SK-N-SH (cell line): Measurements from ENCODE around the gene CACNA1F. TPM values are rescaled to one million over a fixed set of nuclear protein-coding genes. Genes with fewer than 3 reads are reported as not detected.
A peak's percentile ranks its signal among the peaks of the same experiment; 100 is the strongest.

Experiments
- CTCF ChIA-PET: fragments of 300-600, 350-600 bp; formaldehyde crosslinking; extraction: SDS; loops from one replicate; lab custom pipeline; 2021; lab: Yijun Ruan, JAX
- POLR2A ChIA-PET: fragments of 350-600 bp; sonication (Branson Sonifier 250); formaldehyde crosslinking; extraction: SDS; loops from one replicate; lab custom pipeline; 2020; ENCODE audit warnings: antibody characterized with exemption, inconsistent platforms; lab: Yijun Ruan, JAX
- DNase-seq: peaks from one replicate; pipeline ENCODE4 v3.0.0; 2012
- H2AFZ ChIP-seq: fragments of 200-600 bp; sonication (generic); 2 replicates; pipeline ENCODE4 v1.8.1; 2016; ENCODE audit warnings: antibody characterized with exemption, mild to moderate bottlenecking, low read depth
- H3F3A ChIP-seq: fragments of 200-600 bp; sonication (generic); replicated peaks from 2 replicates; pipeline ENCODE3; 2016; ENCODE audit warnings: antibody characterized with exemption, mild to moderate bottlenecking; ENCODE audit not compliant: insufficient read depth
- H3K27ac ChIP-seq, 2 experiments: fragments of 200-500 bp in 1 of 2; fragments of 200-600 bp in 1 of 2; sonication (Bioruptor generic) in 1 of 2; sonication (generic), shearing (Covaris generic) in 1 of 2; 2 replicates each; pipeline versions ENCODE4 v1.5.1 to v1.6.1; 2014 to 2016; ENCODE audit warnings: low read depth in 2 of 2, inconsistent platforms in 1 of 2, low read length in 1 of 2, mild to moderate bottlenecking in 1 of 2, mixed read lengths in 1 of 2
- H3K27me3 ChIP-seq: fragments of 200-600 bp; sonication (generic), shearing (Covaris generic); 2 replicates; pipeline ENCODE4 v1.6.1; 2016; ENCODE audit warnings: mixed run types; ENCODE audit not compliant: insufficient read depth
- H3K36me3 ChIP-seq, 2 experiments: fragments of 200-500 bp in 1 of 2; fragments of 200-600 bp in 1 of 2; sonication (Bioruptor generic) in 1 of 2; sonication (generic) in 1 of 2; replicated peaks in 1 of 2; 2 replicates each; pipeline versions ENCODE3 to v1.5.1; 2014 to 2016; ENCODE audit warnings: low read length in 1 of 2, mild to moderate bottlenecking in 1 of 2; ENCODE audit not compliant: insufficient read depth in 2 of 2, control insufficient read depth in 1 of 2
- H3K4me1 ChIP-seq, 2 experiments: fragments of 200-500 bp in 1 of 2; fragments of 200-600 bp in 1 of 2; sonication (Bioruptor generic) in 1 of 2; sonication (generic), shearing (Covaris generic) in 1 of 2; 2 replicates each; pipeline versions ENCODE4 v1.5.1 to v1.6.1; 2014 to 2016; ENCODE audit warnings: low read depth in 1 of 2, low read length in 1 of 2, mixed run types in 1 of 2; ENCODE audit not compliant: insufficient read depth in 2 of 2, control insufficient read depth in 1 of 2
- H3K4me2 ChIP-seq: fragments of 200-600 bp; sonication (generic), shearing (Covaris generic); 2 replicates; pipeline ENCODE4 v1.6.1; 2017; ENCODE audit warnings: mixed run types
- H3K4me3 ChIP-seq, 2 experiments: fragments of 200-500 bp in 1 of 2; fragments of 200-600 bp in 1 of 2; sonication (Bioruptor generic) in 1 of 2; sonication (generic), shearing (Covaris generic) in 1 of 2; 2 replicates each; pipeline versions ENCODE4 v1.5.1 to v1.8.1; 2014 to 2016; ENCODE audit warnings: low read depth in 2 of 2, inconsistent platforms in 1 of 2, low read length in 1 of 2, mild to moderate bottlenecking in 1 of 2, mixed read lengths in 1 of 2, moderate library complexity in 1 of 2
- H3K79me2 ChIP-seq: fragments of 200-600 bp; sonication (generic); 2 replicates; pipeline ENCODE4 v1.8.1; 2017; ENCODE audit warnings: mild to moderate bottlenecking; ENCODE audit not compliant: insufficient read depth
- H3K9ac ChIP-seq: fragments of 200-600 bp; sonication (generic); 2 replicates; pipeline ENCODE4 v1.6.1; 2017; ENCODE audit warnings: mixed run types
- H3K9me2 ChIP-seq: fragments of 200-600 bp; sonication (generic); 2 replicates; pipeline ENCODE4 v1.6.1; 2017; ENCODE audit warnings: mixed run types
- H3K9me3 ChIP-seq: fragments of 200-600 bp; sonication (generic); 2 replicates; pipeline ENCODE4 v1.6.1; 2017; ENCODE audit warnings: mixed run types, mild to moderate bottlenecking, moderate library complexity
- H4K20me1 ChIP-seq: fragments of 200-600 bp; sonication (generic); 2 replicates; pipeline ENCODE4 v1.6.1; 2017; ENCODE audit warnings: mild to moderate bottlenecking, mixed run types; ENCODE audit not compliant: insufficient read depth
- ELF1 ChIP-seq: IDR thresholded peaks from 2 replicates; pipeline ENCODE4 v1.4.0; 2012
- EP300 ChIP-seq, 2 experiments: IDR thresholded peaks; 2 replicates each; pipeline versions ENCODE4 v1.4.0 to v1.6.1; 2012; ENCODE audit warnings: borderline replicate concordance in 1 of 2, low read depth in 1 of 2, low read length in 1 of 2
- EZH2phosphoT487 ChIP-seq: fragments of 200-600 bp; sonication (generic); IDR thresholded peaks from 2 replicates; pipeline ENCODE4 v1.6.1; 2017; ENCODE audit warnings: low read depth, mixed run types, mild to moderate bottlenecking, antibody characterized with exemption, moderate library complexity, borderline replicate concordance
- FOSL2 ChIP-seq: IDR thresholded peaks from 2 replicates; pipeline ENCODE4 v1.4.0; 2012; ENCODE audit warnings: low read depth, mild to moderate bottlenecking, moderate library complexity, borderline replicate concordance
- FOXJ3 ChIP-seq: sonication (generic); formaldehyde crosslinking; IDR thresholded peaks from 2 replicates; pipeline ENCODE4 v1.5.1; 2020; ENCODE audit warnings: mild to moderate bottlenecking, missing genetic modification reagents
- IRF3 ChIP-seq: fragments of 150-350 bp; IDR thresholded peaks from 2 replicates; pipeline ENCODE4 v1.6.1; 2016; ENCODE audit warnings: mild to moderate bottlenecking, low read depth, low read length
- JUND ChIP-seq: IDR thresholded peaks from 2 replicates; pipeline ENCODE4 v1.4.0; 2012
- MAX ChIP-seq: IDR thresholded peaks from 2 replicates; pipeline ENCODE4 v1.4.0; 2012; ENCODE audit warnings: low read depth
- MEF2A ChIP-seq: IDR thresholded peaks from 2 replicates; pipeline ENCODE4 v1.4.0; 2012; ENCODE audit warnings: low read depth, borderline replicate concordance
- MXI1 ChIP-seq: IDR thresholded peaks from 2 replicates; pipeline ENCODE4 v1.6.1; 2012; ENCODE audit warnings: mild to moderate bottlenecking, low read depth, low read length, improper control_type of control experiment
- NFIC ChIP-seq: IDR thresholded peaks from 2 replicates; pipeline ENCODE4 v1.4.0; 2012; ENCODE audit warnings: borderline replicate concordance
- RAD21 ChIP-seq: IDR thresholded peaks from 2 replicates; pipeline ENCODE4 v1.6.1; 2012; ENCODE audit warnings: mild to moderate bottlenecking, low read length
- RFX5 ChIP-seq: IDR thresholded peaks from 2 replicates; pipeline ENCODE4 v1.6.1; 2012; ENCODE audit warnings: mild to moderate bottlenecking, improper control_type of control experiment, low read length
- SIN3A ChIP-seq: IDR thresholded peaks from 2 replicates; pipeline ENCODE4 v1.6.1; 2012; ENCODE audit warnings: low read depth, mild to moderate bottlenecking, low read length, moderate library complexity, borderline replicate concordance
- SMC3 ChIP-seq: IDR thresholded peaks from 2 replicates; pipeline ENCODE4 v1.6.1; 2012; ENCODE audit warnings: low read depth, low read length, improper control_type of control experiment
- TEAD4 ChIP-seq: IDR thresholded peaks from 2 replicates; pipeline ENCODE4 v1.4.0; 2012; ENCODE audit warnings: mild to moderate bottlenecking, borderline replicate concordance; ENCODE audit not compliant: insufficient read depth
- YY1 ChIP-seq: IDR thresholded peaks from 2 replicates; pipeline ENCODE4 v1.4.0; 2012; ENCODE audit warnings: low read depth, mild to moderate bottlenecking
- WGBS: methylation state at CpG from one replicate; pipeline ENCODE4 v1.1.6; 2017; ENCODE audit warnings: low lambda C conversion rate; 5-methylcytosine and 5-hydroxymethylcytosine counted together
- polyA plus RNA-seq, 3 experiments: library from polyadenylated mRNA; depleted of rRNA; stranded (reverse); fragments of >200 nt; gene quantifications; 2 replicates each; pipeline ENCODE4 v1.2.3, GENCODE V29; 2012
- TF ChIP-seq, protein P1 (sequence below): IDR thresholded peaks from 2 replicates; pipeline ENCODE4 v1.6.1; 2012; ENCODE audit warnings: mild to moderate bottlenecking, low read depth, low read length, moderate library complexity

The CACNA1F gene
- polyA plus RNA-seq, 1 of the 3 experiments (the other 2 are of a cell fraction) = not detected

DNA sequence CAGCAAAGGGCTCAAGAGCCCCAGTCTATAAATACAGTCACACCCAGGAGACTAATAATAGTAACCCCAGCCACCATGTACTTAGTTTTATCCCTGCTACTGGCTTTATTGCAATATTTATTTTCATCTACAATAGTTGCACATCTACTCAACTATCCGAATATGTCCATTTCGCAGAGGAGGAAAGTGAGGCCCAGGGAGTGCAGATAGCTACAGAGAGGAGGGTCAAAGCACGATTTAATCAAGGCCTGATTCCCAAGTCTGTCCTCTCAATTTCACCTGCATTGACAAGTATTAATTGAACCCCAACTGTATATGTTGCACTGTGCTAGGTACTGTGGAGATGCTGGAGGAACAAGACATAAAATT, 65.4 kb downstream of the CACNA1F start:
- Histone ChIP-seq H3K4me2 (peak overlapping the region; percentile 69), H3K9me2 (no peaks in the 10 kb centered on the region), H3K4me1 (peaks cover 4 to 11% of the 10 kb centered on the region in 2 experiments; a peak in 1 of 4 replicates), H3K79me2 (peaks cover 9% of the 10 kb centered on the region; the same call in 1 of the 2 replicates), H3K4me3 (no peak overlapping the region; a peak in 1 of 4 replicates), H4K20me1 (no peaks in the 10 kb centered on the region), H3K9ac (no peak overlapping the region), H3K36me3 (no peaks in the 10 kb centered on the region), H2AFZ (no peak overlapping the region; the same call in 1 of the 2 replicates), H3K9me3 (no peaks in the 10 kb centered on the region), H3K27me3 (no peaks in the 10 kb centered on the region; the same call in 1 of the 2 replicates), H3F3A (peaks cover 9% of the 10 kb centered on the region), H3K27ac (peak overlapping the region in 1 of 2 experiments; percentile 75; a peak in 2 of 4 replicates)
- 67% methylated on average over 3 of the region's 3 CpGs for WGBS
- no peak for DNase-seq
- ChIA-PET CTCF (interaction anchor here (0.8 kb wide), 1 partner anchor 12 kb away, joined by 3 read pairs; no protein-coding TSS in a partner anchor), POLR2A (no interaction called here)
- no peak for TF ChIP-seq MAX
- TF ChIP-seq JUND = no peak
- TF ChIP-seq MEF2A = no peak
- TF ChIP-seq EZH2phosphoT487 = no peak
- TF ChIP-seq RFX5 = no peak
- TF ChIP-seq IRF3 = no peak
- TF ChIP-seq NFIC = no peak
- no peak for TF ChIP-seq FOXJ3 (CRISPR knock-in tag)
- no peak for TF ChIP-seq FOSL2
- TF ChIP-seq RAD21 = no peak
- no peak for TF ChIP-seq EP300 (IDR thresholded peaks at IDR 0.05; ENCODE audit: borderline replicate concordance in 1 of 2, low read depth in 1 of 2, low read length in 1 of 2)

DNA sequence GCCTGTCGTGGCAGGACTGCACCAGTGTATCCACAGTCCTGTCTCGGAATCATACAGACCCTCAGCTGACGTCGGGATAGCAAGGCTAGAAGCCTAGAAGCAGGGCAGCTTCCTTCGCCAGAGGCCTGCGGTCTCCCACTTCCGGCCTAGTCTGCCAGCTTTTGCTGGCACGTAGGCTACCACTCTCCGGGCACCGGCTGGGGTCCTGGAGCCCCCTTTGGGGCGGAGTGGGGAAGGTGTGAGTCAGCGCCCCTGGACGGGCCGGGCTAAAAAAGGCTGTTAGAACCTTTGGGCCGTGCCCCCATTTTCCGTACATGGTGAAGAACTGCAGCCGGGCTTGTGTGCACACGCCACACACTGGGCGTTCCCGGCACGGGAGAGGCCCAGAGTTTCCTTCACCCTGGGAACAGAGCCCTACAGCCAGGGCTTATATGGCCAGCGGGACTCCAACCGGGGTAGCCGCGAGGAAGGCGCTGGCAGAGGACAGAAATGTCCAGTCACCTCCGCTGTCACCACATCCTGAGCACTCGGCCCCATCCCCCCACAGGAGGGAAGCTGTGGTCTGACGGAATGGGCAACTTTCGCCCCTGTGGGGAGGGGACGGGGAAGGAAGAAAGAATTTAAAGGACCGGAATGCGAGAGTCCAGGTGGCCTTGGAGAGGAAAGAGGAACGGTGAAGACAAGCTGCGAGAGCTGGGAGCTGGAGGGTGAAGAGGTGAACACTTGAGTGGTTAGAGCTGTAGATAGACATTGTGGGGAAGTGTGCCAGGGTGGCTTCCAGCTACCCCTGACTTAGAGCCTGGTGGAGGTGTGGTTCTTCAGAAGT, 66.0 kb downstream of the CACNA1F start:
- peaks cover 3% of the 10 kb centered on the region; the same call in 1 of the 2 replicates for H3K79me2 ChIP-seq
- H3K9me2 ChIP-seq = no peaks in the 10 kb centered on the region
- peak overlapping the region; percentile 6 to 36; a peak in 1 of 4 replicates for H3K4me3 ChIP-seq
- no peaks in the 10 kb centered on the region for H4K20me1 ChIP-seq
- 44% methylated on average over 19 of the region's 35 CpGs for WGBS
- peak overlapping the region; percentile 69 for H2AFZ ChIP-seq
- H3K27me3 ChIP-seq = no peaks in the 10 kb centered on the region; the same call in 1 of the 2 replicates
- H3K4me1 ChIP-seq = peaks cover 4 to 11% of the 10 kb centered on the region in 2 experiments; a peak in 1 of 4 replicates
- ChIA-PET POLR2A (interaction anchor here (0.9 to 1.1 kb wide), 2 partner anchors 22 to 269 kb away, joined by 3 to 4 read pairs; partner anchors contain the start of gene PQBP1), CTCF (interaction anchor here (0.8 kb wide), 1 partner anchor 11 kb away, joined by 3 read pairs; no protein-coding TSS in a partner anchor)
- peak overlapping the region; percentile 38; the same call in 1 of the 2 replicates for H3K9ac ChIP-seq
- no peaks in the 10 kb centered on the region for H3K9me3 ChIP-seq
- peak overlapping the region in 1 of 2 experiments; percentile 75; a peak in 2 of 4 replicates for H3K27ac ChIP-seq
- peak; percentile 30 for DNase-seq
- H3F3A ChIP-seq = peaks cover 9% of the 10 kb centered on the region
- H3K36me3 ChIP-seq = no peaks in the 10 kb centered on the region
- peak overlapping the region; percentile 69 for H3K4me2 ChIP-seq
- TF ChIP-seq FOSL2 = 0 out of 2 replicates have a peak, but pooled peaks have one; percentile 11
- TF ChIP-seq EZH2phosphoT487 = no peak
- TF ChIP-seq RAD21 = no peak
- no peak for TF ChIP-seq MXI1
- no peak for TF ChIP-seq TEAD4
- TF ChIP-seq MAX = peak; percentile 49; the same call in 1 of the 2 replicates
- TF ChIP-seq, protein P1, sequence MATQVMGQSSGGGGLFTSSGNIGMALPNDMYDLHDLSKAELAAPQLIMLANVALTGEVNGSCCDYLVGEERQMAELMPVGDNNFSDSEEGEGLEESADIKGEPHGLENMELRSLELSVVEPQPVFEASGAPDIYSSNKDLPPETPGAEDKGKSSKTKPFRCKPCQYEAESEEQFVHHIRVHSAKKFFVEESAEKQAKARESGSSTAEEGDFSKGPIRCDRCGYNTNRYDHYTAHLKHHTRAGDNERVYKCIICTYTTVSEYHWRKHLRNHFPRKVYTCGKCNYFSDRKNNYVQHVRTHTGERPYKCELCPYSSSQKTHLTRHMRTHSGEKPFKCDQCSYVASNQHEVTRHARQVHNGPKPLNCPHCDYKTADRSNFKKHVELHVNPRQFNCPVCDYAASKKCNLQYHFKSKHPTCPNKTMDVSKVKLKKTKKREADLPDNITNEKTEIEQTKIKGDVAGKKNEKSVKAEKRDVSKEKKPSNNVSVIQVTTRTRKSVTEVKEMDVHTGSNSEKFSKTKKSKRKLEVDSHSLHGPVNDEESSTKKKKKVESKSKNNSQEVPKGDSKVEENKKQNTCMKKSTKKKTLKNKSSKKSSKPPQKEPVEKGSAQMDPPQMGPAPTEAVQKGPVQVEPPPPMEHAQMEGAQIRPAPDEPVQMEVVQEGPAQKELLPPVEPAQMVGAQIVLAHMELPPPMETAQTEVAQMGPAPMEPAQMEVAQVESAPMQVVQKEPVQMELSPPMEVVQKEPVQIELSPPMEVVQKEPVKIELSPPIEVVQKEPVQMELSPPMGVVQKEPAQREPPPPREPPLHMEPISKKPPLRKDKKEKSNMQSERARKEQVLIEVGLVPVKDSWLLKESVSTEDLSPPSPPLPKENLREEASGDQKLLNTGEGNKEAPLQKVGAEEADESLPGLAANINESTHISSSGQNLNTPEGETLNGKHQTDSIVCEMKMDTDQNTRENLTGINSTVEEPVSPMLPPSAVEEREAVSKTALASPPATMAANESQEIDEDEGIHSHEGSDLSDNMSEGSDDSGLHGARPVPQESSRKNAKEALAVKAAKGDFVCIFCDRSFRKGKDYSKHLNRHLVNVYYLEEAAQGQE = no peak
- no peak for TF ChIP-seq MEF2A
- TF ChIP-seq SIN3A = no peak
- no peak for TF ChIP-seq YY1
- 0 out of 2 replicates have a peak, but pooled peaks have one; percentile 19 for TF ChIP-seq ELF1
- peak; percentile 80; the same call in 1 of the 2 replicates for TF ChIP-seq NFIC
- no peak for TF ChIP-seq SMC3
